ENCODE data around the gene CHGA. TPM values are rescaled to one million over a fixed set of nuclear protein-coding genes. Genes with fewer than 3 reads are reported as not detected.

The CHGA gene
- total and polyA plus RNA-seq, 4 donors: 0.47 to 4.4 (median 0.82) TPM

DNA sequence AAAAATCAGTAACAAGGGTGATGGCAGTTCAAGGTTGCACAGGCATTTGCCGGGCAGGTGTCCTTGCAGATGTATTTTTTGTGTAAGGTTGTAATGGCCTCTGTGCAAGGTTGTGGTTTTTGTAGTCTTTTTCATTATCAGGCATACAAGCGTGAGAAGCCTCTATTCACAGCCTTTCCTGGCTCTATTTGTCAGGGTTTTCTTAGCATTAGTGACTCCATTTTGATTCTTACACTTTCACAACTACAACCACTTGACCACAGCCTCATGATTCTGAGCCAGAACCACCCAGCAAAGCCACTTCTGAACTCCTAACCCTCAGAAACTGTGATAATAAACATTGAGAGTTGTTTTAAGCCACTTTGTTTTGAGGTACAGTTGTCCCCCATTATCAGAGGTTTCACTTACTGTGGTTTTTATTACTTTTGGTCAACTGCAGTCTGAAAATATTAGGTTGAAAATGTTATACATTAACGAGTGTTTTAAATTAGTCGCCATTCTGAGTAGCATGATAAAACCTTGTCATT, 27.5 kb upstream of the CHGA start:
- WGBS, 2 donors: 84 to 96% methylated on average over 4 of the region's 4 CpGs
- Histone ChIP-seq H3K36me3 (ENCODE audit: control insufficient read depth in 4 of 4, insufficient read depth in 4 of 4, low read length in 4 of 4) (no peaks in the 10 kb centered on the region), H3K9ac (ENCODE audit: insufficient read depth in 1 of 2, low read length in 2 of 2) (no peak overlapping the region), H3K9me3 (ENCODE audit: control insufficient read depth in 4 of 4, insufficient read depth in 3 of 4, low read length in 3 of 4) (peaks cover 0 to 17% (median 4%) of the 10 kb centered on the region in 4 donors), H3K4me3 (no peak overlapping the region), H3K27me3 (ENCODE audit: control insufficient read depth in 3 of 3, insufficient read depth in 3 of 3, low read length in 2 of 3) (peaks cover 0 to 2% (median 0%) of the 10 kb centered on the region in 3 donors), H3K27ac (ENCODE audit: low read depth in 1 of 2, low read length in 1 of 2) (no peak overlapping the region), H3K4me1 (ENCODE audit: control insufficient read depth in 5 of 5, insufficient read depth in 5 of 5, low read length in 5 of 5) (no peaks in the 10 kb centered on the region)
- ATAC-seq (ENCODE audit: insufficient read depth, low FRiP score) (no peak), DNase-seq (no peak)
- TF ChIP-seq, protein P1, sequence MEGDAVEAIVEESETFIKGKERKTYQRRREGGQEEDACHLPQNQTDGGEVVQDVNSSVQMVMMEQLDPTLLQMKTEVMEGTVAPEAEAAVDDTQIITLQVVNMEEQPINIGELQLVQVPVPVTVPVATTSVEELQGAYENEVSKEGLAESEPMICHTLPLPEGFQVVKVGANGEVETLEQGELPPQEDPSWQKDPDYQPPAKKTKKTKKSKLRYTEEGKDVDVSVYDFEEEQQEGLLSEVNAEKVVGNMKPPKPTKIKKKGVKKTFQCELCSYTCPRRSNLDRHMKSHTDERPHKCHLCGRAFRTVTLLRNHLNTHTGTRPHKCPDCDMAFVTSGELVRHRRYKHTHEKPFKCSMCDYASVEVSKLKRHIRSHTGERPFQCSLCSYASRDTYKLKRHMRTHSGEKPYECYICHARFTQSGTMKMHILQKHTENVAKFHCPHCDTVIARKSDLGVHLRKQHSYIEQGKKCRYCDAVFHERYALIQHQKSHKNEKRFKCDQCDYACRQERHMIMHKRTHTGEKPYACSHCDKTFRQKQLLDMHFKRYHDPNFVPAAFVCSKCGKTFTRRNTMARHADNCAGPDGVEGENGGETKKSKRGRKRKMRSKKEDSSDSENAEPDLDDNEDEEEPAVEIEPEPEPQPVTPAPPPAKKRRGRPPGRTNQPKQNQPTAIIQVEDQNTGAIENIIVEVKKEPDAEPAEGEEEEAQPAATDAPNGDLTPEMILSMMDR (IDR thresholded peaks at IDR 0.05; ENCODE audit: control extremely low read depth, extremely low read depth): no peak

DNA sequence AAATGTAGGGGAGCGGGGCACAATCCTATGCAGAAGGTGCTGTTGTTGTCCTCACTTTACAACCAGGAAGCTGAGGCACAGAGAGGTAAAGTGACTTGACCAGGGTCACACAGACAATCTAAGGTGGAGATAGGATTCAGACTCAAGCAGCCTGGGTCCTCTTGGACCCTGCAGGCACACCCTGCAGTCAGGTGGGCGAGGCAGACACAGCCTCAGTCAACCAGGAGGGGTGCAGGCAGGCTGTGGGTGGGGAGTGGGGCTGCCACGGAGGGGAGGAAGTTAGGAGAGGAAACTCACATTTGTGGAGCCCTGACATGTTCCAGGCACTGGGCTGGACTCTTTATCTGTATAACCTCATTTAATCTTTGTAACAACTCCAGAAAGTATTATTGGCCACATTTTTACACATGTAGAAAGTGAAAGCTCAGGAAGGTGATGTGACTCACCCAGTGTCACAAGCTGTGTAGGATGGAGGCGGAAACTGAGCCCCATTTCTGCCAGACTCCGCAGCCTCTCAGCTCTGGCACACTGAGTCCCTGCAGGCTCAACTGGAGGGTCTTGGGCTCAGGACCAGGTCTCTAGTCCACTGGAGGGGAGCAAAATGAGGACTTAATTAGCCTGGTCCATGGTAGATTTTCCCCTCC, 24.9 kb upstream of the CHGA start:
- Histone ChIP-seq H3K4me3 (no peak overlapping the region), H3K4me1 (ENCODE audit: control insufficient read depth in 5 of 5, insufficient read depth in 5 of 5, low read length in 5 of 5) (no peaks in the 10 kb centered on the region), H3K27me3 (ENCODE audit: control insufficient read depth in 3 of 3, insufficient read depth in 3 of 3, low read length in 2 of 3) (peaks cover 0 to 13% (median 3%) of the 10 kb centered on the region in 3 donors), H3K27ac (ENCODE audit: low read depth in 1 of 2, low read length in 1 of 2) (no peak overlapping the region), H3K9me3 (ENCODE audit: control insufficient read depth in 4 of 4, insufficient read depth in 3 of 4, low read length in 3 of 4) (peaks cover 0 to 11% (median 2%) of the 10 kb centered on the region in 4 donors), H3K9ac (ENCODE audit: insufficient read depth in 1 of 2, low read length in 2 of 2) (no peak overlapping the region), H3K36me3 (ENCODE audit: control insufficient read depth in 4 of 4, insufficient read depth in 4 of 4, low read length in 4 of 4) (no peaks in the 10 kb centered on the region)
- 76 to 79% methylated on average over 5 of the region's 5 CpGs for WGBS, 2 donors
- DNase-seq (no peak), ATAC-seq (ENCODE audit: insufficient read depth, low FRiP score) (no peak)
- TF ChIP-seq, protein P1 (IDR thresholded peaks at IDR 0.05; ENCODE audit: control extremely low read depth, extremely low read depth): no peak

DNA sequence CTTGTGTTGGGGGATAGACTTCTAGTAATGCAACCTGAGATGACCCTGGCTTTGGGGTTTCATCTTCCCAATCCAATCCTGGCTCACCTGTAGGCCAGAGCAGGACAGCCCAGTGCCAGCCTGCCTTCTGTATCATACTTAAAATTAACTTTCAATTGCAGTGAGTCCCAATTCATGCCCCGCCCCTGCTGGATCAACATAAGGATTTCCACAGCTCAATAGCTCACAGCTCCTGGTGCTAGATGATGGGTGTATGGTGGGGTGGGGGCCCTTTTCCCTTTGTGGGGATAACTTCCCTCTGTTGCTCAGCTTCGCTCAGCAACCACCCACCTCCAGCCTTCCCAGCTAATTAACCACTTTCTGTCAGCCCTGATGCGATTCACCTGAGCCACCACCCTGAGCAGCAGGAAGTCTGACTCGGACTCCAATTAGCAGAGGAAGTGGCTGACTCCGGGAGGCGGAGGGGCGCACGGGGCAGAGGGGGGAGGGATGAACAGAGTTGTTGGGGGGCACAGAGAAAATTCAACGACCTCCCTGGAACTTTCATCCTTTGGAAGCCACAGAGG, 24.3 kb upstream of the CHGA start:
- TF ChIP-seq, protein P1 (IDR thresholded peaks at IDR 0.05; ENCODE audit: control extremely low read depth, extremely low read depth): no peak
- Histone ChIP-seq H3K4me3 (no peak overlapping the region), H3K9ac (ENCODE audit: insufficient read depth in 1 of 2, low read length in 2 of 2) (no peak overlapping the region), H3K9me3 (ENCODE audit: control insufficient read depth in 4 of 4, insufficient read depth in 3 of 4, low read length in 3 of 4) (peaks cover 0 to 9% (median under 1%) of the 10 kb centered on the region in 4 donors), H3K4me1 (ENCODE audit: control insufficient read depth in 5 of 5, insufficient read depth in 5 of 5, low read length in 5 of 5) (no peaks in the 10 kb centered on the region), H3K27ac (ENCODE audit: low read depth in 1 of 2, low read length in 1 of 2) (no peak overlapping the region), H3K27me3 (ENCODE audit: control insufficient read depth in 3 of 3, insufficient read depth in 3 of 3, low read length in 2 of 3) (peaks cover 0 to 18% (median 3%) of the 10 kb centered on the region in 3 donors), H3K36me3 (ENCODE audit: control insufficient read depth in 4 of 4, insufficient read depth in 4 of 4, low read length in 4 of 4) (no peaks in the 10 kb centered on the region)
- 34 to 45% methylated on average over 9 of the region's 9 CpGs for WGBS, 2 donors
- no peak for DNase-seq
- no peak for ATAC-seq (ENCODE audit: insufficient read depth, low FRiP score)
